GF-D8 (cell line): ENCODE results near the gene ASTN1.

Experiments used
- DNase-seq: peaks from one replicate; lab custom pipeline; 2025; lab: John Stamatoyannopoulos, UW

ASTN1 gene

DNA sequence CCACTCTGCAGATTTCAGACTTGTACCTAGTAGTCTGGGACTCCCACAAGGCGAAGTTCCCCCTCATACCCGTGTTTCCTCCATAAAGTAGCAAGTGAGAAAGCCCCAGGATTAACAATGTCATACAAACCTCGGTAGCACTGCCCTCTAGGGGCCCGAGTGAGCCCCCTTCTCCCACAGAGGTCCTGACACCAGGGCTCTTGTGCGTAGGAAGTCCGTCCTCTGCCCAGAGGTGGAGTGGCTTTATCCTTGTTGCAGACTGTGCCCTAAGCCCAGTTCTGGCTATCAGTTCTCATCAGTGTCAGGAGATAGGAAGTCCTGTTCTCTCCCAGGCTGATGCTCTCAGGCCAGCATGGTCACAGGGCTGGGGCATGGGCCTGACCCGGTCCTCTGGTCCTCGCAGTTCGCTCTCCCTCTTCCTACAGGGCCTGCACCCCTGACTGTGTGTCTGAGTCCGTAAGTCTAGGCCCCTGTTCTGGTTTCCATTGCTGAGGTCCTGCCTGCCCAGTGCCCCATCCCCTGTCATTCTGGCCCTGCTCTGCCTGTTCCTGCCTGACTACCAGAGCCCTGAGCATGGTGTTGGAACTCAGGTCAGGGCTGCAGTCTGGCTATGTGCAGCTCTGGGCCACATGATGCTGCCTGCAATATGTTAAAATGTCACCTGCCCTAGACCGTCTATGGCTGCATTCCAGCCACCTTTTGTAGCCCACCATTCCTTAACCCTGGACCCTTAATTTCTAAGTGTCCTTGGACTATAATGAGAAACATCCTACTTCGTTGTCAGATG, 285.6 kb downstream of the ASTN1 start:
- DNase-seq = no peak

DNA sequence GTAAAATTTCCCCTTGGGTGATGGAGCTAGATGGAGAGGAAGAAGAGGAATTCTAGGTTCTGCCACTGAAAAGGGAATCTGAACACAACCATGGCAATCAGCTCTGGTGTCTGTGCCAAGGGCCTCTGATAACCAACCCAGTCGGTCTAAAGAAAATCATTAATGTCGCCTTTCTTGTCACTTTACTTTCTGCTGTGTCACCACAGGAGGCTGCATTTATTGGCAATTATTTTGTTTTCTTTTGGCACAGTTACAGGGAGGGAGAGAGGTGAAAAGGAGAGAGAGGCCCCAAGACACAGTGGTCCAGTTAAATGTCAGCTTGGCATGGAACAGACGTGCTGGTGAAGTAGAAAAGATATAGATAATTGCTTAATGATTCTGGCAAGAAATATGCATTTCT, 287.0 kb downstream of the ASTN1 start:
- no peak for DNase-seq

DNA sequence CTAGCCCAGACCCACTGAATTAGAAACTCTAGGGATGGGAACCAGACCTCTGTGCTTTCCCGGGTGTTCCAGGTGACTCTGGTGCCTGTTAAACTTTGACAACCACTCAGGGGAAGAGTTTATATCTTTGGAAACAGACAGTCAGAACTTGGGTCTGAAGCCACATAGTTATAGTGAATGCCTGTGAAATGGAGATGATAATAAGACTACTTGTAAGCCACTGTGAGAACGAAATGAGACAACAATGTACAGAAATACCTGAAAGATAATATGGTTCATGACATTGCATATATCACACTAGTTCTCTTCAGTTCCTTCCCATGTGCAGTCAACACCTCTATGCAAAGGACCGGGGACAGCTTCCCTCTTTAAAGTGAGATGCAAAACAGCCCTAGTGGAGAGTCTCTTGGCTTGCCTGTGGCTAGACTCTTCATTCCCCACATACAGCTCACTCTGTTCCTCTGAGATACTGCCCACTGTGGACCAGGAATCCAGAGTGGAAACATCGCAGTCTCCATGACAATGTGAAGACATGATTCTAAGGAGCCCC, 287.5 kb downstream of the ASTN1 start:
- DNase-seq = no peak

DNA sequence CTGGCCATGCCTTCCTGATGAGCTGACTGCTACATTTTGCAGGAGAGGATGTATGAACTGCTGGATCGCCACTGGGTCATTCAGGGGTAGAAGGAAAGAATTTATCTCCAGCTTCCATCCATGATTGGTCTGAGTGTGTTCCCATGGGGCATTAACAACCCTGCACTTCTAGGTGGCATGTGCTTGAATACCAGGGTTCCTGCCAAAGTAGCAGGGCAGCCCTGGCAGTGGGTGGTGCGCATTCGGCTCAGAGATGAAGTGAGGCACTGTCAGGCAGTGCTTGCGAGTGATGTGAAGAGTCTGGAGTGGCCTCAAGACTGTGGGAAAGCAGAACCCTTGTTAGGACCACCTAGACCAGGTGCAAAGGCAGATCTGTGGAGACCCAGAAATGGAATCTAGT, 294.9 kb downstream of the ASTN1 start:
- no peak for DNase-seq

DNA sequence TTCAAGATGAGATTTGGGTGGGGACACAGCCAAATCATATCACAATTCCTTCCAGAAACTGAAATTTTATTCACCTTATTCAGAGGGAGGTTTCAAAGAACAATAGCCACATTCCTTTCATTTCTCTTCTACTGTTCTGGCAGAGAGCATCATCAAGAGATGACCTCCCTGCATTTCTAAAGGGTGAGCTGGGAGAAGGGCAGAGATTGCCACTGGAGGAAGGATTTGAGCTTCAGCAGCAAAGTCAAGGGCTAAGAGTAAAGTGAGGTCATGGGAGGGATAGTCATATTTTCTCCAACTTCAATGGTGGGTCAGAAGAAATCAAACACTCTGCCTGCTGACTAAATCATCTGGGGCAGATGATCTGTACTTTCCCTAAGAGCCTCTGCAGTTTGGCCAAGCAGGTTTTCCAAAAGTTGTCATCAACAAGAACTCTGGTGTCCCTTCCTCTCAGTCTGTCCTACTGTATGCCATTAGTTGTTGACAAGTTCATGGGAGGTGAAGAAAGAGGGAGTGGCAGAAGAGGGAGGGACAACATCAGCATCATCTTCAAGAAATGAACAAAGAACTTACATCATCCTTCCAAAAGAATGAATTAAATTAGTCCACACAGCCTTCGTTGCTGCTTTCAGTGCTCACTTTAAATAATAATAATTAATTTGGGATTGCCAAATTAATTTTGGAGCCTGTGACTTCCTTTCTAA, 298.3 kb downstream of the ASTN1 start:
- no peak for DNase-seq

DNA sequence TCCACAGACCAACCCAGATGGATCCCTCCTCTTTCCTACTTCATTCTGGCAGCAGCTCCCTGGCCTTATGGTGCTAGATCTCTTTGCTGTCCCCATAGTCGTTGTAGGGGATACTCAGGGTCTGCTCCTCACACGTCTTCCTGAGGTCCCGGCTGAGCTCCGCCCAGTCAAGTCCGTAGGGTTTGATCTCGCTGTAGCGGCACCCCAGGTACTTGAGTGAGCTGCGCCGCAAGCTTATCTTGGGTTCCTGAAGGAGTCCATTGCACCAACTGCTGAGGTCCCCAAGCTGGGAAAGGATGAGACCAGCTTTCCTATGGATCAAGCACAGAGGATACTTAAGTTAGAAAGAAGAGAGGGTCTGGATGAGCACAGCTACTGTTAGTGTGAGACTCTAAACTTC, 300.3 kb downstream of the ASTN1 start:
- no peak for DNase-seq

DNA sequence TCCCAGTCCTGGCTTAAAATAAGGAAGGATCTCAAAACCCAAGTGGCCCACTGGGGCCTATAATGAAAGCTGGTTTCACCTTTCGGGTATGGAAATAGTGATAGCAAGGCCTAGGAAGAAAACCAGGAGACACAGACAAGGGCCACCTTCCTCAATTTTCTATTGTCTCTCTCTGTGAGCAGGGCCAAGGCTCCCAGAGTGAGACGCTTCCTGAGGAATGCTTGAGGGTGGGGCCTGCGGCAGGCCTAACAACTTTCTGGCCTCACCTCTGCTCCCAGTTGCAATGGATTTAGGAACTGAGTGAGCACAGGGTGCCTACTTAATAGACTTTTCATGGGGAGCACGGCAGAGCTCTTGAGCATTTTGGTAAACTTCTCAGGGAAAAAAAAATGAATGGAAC, 300.9 kb downstream of the ASTN1 start:
- no peak for DNase-seq

DNA sequence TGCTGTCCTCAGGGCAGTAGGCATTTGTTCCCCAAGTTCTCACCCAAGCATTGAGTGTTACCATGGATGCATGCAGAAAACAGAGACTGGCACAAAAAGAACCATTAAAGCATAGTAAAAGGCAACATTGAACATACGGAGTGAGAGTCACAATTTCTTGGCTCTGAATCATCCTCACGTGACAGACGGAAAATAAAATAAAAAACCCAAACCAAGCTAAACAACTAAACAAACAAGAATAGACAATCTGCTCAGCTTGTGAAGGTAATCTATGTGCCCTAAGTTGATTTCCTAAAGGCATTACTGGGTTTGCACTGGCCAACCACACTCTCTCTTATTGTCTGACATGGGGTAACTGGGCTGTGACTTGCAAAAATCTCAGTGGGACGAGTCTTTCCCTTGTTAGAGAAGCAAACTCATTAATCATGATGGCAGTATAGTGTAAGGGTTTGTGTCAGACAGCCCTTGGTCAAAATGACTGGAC, 306.0 kb downstream of the ASTN1 start:
- DNase-seq = no peak

DNA sequence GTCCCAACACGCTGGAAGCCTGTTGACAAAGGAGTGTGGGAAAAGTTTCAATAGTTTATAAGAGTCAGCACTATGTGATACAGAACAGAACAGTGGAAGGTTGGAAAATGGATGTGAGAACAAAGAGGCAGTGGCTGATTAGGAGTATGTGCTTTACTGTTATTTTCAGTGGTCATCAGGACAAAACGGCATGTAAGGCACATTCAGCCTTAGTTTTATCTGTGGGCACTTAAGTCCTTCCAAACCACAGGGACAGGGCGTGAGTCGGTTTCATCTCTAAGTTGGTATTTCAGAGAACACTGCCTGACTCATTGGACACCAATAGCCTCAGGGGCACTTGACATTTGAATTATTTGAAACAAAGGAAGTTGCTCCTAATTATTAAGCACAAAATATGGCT, 306.9 kb downstream of the ASTN1 start:
- DNase-seq = no peak

DNA sequence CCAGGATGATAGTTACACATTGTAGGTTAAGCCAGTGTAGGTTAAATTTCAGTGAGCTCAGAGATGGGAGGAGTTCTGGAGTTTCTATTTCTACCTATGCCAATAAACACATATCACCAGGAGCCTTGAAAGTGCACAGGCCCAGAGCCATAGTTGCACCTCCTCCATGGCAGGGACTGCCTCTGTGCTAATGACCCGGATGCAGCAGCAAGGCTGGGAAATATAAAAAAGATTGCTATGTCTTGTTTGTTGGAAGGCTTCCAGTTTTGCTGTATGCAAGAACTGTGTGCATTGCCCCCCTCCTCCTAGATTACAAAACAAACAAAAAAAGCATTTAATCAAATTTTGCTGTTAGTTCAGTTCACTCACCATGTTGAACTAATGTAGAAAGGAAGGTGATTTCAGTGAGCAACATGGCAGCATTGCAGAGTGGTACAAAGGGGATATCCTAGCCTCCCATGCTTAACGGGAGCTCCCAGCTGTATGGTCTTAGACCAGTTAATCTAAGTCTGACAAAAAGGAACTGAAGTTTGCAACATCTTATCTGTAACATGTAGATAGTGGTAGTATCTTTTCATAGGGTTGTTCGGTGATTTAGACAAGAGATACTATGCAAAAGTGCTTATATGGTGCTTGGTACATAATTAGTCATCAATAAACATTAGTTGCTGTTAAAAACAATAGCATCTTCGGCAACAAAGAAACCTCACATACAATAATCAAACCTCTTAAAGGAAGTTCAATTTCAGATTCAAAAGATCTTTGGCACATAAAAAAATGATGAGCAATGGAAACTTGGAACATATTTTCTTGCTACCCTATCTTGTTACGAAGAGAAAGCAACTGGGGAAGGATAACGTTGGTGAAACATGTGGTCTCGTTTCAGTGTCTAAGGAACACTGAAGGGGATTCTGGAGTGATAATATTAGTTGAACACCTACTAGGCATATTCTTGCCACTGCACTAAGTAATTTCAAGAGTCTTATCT, 309.5 kb downstream of the ASTN1 start:
- DNase-seq = no peak

DNA sequence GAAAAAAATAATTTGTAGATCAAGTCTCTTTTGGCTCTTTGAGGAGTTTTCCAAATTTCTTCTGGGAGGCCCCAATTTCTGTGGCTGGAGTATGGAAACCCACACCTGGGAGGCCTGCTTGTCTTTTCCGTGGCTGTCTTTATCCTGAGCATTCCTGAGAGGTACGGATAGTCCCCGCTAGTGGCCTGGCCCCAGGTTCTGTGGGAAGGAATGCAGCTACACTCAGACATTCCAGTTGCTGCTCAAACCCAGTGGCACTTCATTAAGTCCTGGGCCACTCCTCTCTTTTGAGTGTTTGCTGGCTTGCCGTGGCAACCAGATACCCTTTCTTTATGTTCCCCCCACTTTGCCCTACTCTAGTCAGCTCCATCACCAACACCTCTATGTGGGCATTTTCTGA, 310.4 kb downstream of the ASTN1 start:
- no peak for DNase-seq

DNA sequence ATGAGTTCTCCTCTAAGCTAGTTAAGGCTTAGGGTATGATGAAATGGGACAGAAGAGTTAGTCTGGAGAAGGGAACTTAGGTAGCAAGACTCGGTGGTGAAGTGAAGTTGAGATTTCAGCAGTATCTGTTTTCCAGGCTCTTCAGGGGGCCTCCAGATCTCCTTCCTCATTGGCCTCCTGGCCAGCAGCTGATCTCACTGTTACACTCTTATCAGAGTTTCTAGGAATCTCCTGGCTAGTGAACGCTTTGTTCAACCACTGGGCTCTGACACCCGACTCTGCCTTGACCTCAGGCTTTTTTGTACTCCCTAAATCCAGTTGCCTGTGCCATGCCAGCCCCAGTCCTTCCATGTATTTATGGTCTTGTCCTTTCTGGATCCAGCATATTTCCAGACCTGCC, 311.0 kb downstream of the ASTN1 start:
- no peak for DNase-seq

DNA sequence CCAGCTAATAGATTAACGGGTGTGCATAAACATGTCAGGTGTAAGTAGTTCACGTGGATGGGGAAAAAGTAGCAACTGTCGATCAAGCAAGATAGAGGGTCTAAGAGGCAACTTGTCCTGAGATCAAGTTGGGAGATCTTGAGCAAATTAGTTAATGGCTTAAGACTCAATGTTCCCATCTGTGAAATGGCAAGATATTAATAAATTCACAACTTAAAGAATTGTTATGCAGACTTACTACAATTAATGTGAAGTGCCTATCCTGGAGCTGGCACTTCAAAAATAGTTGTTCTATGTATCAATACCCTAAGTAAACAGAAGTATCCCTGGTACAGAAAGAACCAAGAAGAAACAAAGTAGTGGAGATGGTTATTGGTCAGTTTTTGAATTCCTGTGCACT, 312.4 kb downstream of the ASTN1 start:
- DNase-seq = no peak

DNA sequence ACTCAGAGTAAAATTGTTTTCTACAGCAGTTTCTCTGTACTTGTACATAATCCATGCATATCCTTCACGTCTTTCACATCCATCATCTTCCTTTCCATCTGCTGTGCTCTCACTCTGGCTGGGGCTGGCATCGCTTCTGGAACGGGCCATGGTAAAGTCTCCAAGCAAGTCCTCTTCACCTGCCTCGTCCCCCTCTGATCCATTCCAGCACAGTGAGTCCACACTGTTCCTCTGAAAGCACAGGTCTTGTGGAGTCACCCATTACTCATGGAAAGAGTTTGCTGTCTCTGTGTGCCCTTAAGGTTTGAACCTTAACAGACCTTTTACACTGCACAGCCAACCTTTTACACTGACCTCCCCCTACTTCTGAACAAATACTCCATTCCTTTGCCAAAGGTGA, 313.6 kb downstream of the ASTN1 start:
- DNase-seq = no peak

DNA sequence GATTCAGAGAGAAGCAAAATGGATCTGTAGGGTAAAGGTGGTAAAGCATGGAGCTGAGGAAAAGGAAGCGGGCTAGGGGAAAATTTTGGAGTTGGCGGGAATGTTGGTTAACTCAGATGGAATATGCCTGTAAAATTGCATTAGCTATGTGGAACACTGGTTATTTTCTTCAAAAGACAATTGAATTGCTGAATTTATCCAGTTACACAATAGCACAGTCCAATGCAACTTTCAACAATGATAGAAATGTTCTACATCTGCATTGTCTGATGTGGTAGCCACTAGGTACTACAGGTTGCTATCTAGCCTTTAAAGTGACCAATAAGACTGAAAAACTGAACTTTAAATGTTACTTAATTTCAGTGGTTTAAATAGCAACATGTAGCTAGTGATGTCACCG, 315.2 kb downstream of the ASTN1 start:
- no peak for DNase-seq

DNA sequence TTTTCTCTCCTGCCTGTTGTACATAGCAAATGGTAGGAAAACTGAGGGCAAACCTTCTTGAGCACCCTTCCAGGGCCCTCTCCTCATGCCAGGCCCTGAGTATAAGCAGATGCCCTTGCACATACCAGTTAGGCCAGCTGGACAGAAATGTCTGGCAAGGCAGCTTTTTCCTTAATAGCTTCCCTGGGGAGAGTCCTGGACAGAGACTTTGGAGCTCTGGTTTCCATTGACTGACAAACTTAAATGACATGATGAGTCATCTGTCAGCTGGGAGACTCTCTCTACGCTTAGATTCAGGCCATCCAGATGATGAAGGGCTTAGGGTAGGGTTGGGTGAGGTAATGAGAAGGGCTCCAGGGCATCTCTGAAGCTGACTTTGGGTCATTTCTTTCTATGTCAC, 317.5 kb downstream of the ASTN1 start:
- DNase-seq = no peak

DNA sequence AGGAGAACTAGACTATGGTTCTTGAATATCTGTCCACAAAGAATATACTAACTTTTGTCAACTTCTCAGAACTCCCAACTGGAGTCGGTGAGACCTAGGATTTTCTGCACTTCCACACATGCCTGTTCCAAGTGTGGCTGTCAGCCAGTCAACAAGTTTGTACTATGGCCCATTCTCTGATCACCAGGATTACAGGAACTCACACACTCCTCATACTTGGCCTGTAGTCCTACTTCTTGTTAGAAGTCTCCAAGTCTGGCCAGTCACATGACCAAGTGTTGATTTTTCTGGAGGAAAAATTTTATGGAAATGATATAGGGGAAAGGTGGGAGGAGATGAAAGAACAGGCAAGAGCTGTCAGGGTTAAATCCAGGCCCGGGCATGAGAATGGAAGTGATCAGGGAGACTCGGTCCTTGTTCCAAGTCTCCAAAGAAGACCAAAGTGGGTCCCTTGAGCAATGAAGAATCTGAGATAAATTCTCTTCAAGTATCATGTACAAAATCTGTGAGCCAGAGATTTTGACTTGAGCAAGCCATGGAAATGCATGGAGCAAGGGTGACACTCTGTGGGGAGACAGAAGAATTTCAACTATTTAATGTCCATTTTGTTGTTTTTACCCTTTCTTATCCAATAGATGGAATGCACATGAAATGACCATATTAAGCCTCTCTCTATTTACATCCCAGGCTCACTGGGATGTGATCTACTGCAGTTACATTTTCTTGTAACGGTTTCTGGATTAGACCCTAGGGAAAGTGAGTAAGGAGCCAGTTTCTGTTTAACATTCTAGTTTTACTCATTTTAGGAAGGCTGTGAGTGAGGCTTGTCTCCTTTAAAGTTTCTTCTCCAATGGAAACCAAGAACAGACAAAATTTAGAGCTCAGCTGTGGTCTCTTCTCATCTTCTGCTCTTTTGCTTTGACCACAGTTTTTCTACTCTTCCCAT, 320.9 kb downstream of the ASTN1 start:
- DNase-seq = no peak

DNA sequence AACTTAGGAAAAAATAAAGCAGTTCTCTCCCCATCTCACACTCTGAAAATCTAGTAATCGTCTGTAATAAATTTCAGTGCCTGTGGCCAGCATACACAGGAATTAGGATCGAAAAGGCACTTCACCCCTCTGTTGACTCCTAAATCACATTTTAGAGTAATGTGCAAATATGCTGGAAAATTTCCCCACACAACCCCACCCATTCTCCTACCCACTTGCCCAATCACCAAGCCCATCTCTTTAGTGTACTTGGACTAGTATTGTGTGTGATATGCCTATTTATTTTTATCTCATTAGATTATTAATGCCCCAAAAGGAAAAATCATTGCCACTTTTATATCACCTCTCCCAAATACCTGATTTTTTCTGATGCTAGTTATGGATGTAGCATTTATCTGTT, 323.3 kb downstream of the ASTN1 start:
- DNase-seq = no peak

DNA sequence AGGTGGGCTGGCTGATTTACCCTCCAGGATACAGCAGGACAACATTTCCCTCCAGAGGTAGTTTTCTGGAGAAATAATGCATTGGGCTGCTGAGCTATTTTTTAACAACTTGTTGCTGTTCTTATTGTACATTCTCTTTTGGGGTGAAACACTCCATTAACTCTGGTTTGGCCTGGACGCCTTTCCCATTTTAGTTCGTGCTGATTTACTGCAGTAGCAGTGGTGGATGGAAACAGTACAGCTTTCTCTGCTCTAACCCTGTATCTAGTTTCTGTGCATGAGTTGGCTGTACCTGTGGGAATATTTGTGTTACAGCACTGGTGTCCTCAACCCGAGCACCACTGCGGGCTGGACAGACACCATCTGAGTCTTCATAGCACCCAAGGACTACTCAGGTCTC, 325.3 kb downstream of the ASTN1 start:
- DNase-seq = no peak

DNA sequence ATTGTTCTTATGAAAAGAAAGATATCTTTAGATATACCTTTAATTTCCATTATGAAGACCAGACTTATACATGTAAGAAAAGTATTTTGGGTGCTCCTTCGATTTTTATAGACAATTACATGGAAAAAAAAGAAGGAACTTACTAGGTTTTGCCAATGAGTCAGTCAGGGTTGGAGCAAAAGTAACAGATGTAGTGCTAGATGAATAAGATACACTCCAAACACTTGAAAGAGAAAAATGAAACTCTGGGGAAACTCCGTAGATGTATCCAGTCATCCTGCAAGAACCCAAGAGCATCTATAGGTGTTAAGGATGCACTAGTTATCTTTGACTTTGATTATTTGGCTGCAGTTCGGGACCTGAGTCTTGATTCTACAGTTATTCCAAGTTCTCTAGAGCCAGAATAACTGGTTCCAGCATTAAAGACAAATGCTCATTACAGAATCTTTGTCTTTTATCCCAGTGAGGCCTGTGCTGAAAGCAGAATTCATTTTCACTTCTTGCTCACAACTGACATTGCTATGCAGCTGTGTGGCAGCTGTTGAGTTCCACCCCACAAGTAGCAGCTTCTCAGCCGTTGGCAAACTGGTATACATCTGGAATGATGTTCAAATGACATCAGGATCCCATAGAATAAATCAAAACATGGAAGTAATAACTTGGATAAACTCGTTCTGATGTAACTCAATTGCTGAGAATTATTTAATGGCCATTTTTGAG, 326.1 kb downstream of the ASTN1 start:
- DNase-seq = no peak
